ES-I3 (cell line): ENCODE measurements around the gene FSTL4.
"Not testable (repeated sequence)": the region's sequence is repeated elsewhere in the genome, so short reads cannot be mapped to it uniquely, and the experiment has no call there.

Source experiments
- H3K36me3 ChIP-seq: 2 replicates; pipeline ENCODE4 v1.6.1; 2013; ENCODE audit warnings: mild to moderate bottlenecking, low read length, control low read depth, moderate library complexity; ENCODE audit not compliant: insufficient read depth
- H3K4me1 ChIP-seq: 2 replicates; pipeline ENCODE4 v1.6.1; 2013; ENCODE audit warnings: mild to moderate bottlenecking, control low read depth, low read length; ENCODE audit not compliant: insufficient read depth
- H3K9ac ChIP-seq: 2 replicates; pipeline ENCODE4 v1.6.1; 2013; ENCODE audit warnings: low read depth, mild to moderate bottlenecking, low read length, moderate library complexity
- H3K9me3 ChIP-seq: 2 replicates; pipeline ENCODE4 v1.6.1; 2013; ENCODE audit warnings: mild to moderate bottlenecking, low read length, moderate library complexity; ENCODE audit not compliant: control insufficient read depth, insufficient read depth

The FSTL4 gene

GRCh38 chr5:133397348-133397747 lies 215.0 kb downstream of the FSTL4 start:
- Histone ChIP-seq H3K9ac (no peak overlapping the region), H3K36me3 (no peaks in the 10 kb centered on the region), H3K4me1 (peaks cover 5% of the 10 kb centered on the region), H3K9me3 (no peaks in the 10 kb centered on the region)

- no peaks in the 10 kb centered on the region for H3K9me3 ChIP-seq
- no peaks in the 10 kb centered on the region for H3K36me3 ChIP-seq
- H3K9ac ChIP-seq = no peak overlapping the region
- H3K4me1 ChIP-seq = peaks cover 5% of the 10 kb centered on the region
These were observed 215.5 kb downstream of the FSTL4 start for GRCh38 chr5:133396814-133397213.

GRCh38 chr5:133396187-133396741 lies 216.1 kb downstream of the FSTL4 start:
- H3K4me1 ChIP-seq = peaks cover 5% of the 10 kb centered on the region
- H3K9me3 ChIP-seq = no peaks in the 10 kb centered on the region
- no peak overlapping the region for H3K9ac ChIP-seq
- H3K36me3 ChIP-seq = no peaks in the 10 kb centered on the region

GRCh38 chr5:133395207-133395606 lies 217.1 kb downstream of the FSTL4 start:
- not testable (repeated sequence) for H3K36me3 ChIP-seq, H3K9ac ChIP-seq, H3K9me3 ChIP-seq, H3K4me1 ChIP-seq

GRCh38 chr5:133394477-133394817 lies 217.9 kb downstream of the FSTL4 start:
- not testable (repeated sequence) for H3K4me1 ChIP-seq, H3K9me3 ChIP-seq, H3K36me3 ChIP-seq, H3K9ac ChIP-seq

GRCh38 chr5:133393776-133394476 lies 218.4 kb downstream of the FSTL4 start:
- Histone ChIP-seq H3K4me1 (no peaks in the 10 kb centered on the region; the same call in 1 of the 2 replicates), H3K9ac (no peak overlapping the region)

GRCh38 chr5:133392448-133392847 lies 219.9 kb downstream of the FSTL4 start:
- H3K4me1 ChIP-seq = no peaks in the 10 kb centered on the region; the same call in 1 of the 2 replicates
- no peaks in the 10 kb centered on the region for H3K36me3 ChIP-seq
- H3K9ac ChIP-seq = no peak overlapping the region
- no peaks in the 10 kb centered on the region for H3K9me3 ChIP-seq

More at GRCh38 chr5:133393776-133394476, 218.4 kb downstream of the FSTL4 start:
- H3K36me3 ChIP-seq = no peaks in the 10 kb centered on the region
- H3K9me3 ChIP-seq = no peaks in the 10 kb centered on the region

DNA sequence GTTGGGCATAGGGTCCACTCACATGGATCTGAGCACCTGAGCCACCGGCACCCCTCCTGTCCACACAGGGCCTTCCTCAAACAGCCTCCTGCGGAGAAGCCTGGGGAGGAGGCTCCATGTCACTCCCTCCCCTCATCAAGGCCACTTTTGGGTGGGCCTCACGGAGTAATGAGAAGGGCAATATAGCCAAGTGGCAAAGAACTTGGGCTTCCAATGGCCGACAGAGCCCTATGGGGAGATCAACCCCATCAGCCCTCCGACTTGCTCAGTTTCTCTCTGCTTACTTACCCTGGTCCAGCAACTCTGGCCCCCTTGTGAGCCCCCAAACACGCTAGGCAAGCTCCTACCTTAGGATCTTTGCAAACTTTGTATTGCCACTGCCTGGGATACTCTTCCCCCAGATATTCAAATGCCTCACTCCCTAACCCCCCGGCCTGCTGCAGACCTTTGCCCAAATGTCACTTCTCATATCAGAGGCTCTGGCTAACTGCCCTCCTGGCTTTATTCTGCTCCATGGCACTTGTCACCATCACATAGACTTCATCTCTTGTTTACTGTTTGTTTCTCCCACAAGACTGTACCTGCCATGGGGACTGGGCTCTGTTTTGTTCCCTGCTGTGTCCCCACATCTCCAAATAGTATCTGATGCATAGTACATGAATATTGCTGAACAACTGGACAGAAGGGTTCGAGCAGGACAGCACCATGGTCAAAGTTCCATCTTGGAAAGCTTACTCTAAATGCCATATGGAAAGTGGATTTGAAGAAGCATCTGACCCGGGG lies 220.8 kb downstream of the FSTL4 start:
- no peak overlapping the region for H3K9ac ChIP-seq
- H3K9me3 ChIP-seq = no peaks in the 10 kb centered on the region
- H3K4me1 ChIP-seq = no peaks in the 10 kb centered on the region; the same call in 1 of the 2 replicates
- no peaks in the 10 kb centered on the region for H3K36me3 ChIP-seq

DNA sequence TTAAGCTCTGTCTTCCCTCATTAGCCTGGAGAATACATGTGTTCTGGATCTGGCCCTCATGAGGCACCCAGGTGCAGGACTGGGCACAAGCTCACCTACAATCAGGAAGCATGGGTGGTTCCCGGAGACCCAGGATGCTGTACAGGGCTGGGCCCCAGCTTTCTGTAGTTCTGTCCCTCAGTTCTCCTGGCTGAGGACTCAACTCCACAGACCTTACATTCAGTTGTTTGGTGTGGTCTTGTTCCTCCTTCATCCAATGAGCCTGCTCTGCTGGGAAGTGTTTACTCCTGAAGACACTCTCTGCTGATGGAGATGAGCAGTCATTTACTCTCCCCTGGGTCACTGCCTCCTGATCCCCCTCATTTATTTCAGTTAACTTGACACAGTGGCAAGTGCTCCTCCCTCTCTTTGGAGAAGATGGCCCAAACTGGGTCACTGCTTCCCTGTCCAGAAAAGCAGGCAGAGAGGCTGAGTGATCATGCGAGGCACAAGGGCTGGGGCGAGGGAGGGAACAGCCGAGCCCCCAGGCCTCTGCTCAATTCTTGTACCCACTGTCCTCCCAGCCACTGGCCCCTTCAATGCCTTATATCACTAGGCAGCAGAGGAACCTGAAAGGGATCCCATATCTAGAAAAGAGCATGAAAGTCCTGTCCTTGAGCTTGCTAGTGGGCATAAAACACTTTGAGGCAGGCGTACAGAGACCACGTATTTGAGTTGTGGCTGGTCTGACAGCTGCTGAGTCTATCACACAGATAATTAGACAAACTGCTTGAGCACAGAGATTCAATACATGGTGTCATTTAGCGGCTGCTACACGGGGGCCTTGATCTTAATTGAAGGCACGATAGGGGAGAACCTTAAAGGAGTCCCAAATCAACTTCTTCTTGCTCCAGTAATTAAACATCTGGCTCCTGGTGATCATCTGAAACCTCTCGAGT lies 221.7 kb downstream of the FSTL4 start:
- no peaks in the 10 kb centered on the region for H3K9me3 ChIP-seq
- H3K36me3 ChIP-seq = no peaks in the 10 kb centered on the region
- no peak overlapping the region for H3K9ac ChIP-seq
- H3K4me1 ChIP-seq = no peaks in the 10 kb centered on the region

DNA sequence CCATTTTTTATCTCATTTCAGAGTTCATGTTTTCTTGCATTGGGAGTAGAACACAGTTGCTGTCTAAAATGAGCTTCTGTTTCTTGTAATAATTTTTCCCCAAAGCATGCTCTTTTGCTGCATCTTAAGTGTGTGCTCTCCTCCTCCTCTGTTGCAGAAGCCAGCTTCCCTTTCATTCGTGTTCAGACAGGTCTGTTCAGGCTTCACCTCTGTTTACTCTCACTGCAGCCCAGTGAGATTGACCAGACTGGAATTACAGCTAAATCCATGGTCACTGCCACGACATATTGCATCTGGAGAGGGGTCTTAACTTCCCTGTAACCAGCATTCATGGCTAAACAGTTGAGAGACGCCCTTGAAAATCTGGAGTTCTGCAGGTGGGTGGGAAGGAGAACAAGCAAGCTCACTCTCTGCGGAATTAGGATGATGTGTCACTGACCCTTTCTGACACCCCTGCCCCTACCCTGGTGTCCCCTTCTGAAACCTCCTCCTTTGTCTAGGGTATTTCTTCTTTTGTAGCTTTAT lies 223.2 kb downstream of the FSTL4 start:
- no peaks in the 10 kb centered on the region for H3K36me3 ChIP-seq

GRCh38 chr5:133387621-133388020 lies 224.7 kb downstream of the FSTL4 start:
- Histone ChIP-seq H3K4me1 (peaks cover 5% of the 10 kb centered on the region; the same call in 1 of the 2 replicates), H3K9ac (no peak overlapping the region), H3K9me3 (no peaks in the 10 kb centered on the region), H3K36me3 (no peaks in the 10 kb centered on the region)

More for the DNA sequence above, 223.2 kb downstream of the FSTL4 start:
- Histone ChIP-seq H3K9me3 (no peaks in the 10 kb centered on the region), H3K9ac (no peak overlapping the region), H3K4me1 (no peaks in the 10 kb centered on the region)

DNA sequence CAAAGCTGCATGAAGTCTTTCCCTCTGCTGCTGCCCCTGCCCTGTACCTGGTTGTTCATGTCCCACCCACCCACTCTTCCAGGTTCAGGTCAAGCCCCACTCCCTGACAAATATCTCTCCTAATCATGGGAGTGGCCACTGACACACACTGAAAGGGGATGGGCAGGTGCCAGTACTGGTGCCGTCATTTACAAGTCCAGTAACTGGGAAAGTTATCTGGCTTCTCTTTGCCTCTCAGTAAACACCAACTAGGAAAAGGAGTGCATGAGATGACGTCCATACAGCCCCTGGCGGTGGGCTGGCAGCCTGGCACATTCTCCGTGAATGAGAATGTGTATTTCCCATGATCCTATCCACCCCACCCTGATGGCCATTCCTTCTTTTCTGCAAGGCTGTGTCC lies 225.2 kb downstream of the FSTL4 start:
- H3K4me1 ChIP-seq = peaks cover 5% of the 10 kb centered on the region; the same call in 1 of the 2 replicates
- H3K36me3 ChIP-seq = no peaks in the 10 kb centered on the region
- H3K9ac ChIP-seq = no peak overlapping the region
- H3K9me3 ChIP-seq = no peaks in the 10 kb centered on the region

- Histone ChIP-seq H3K36me3 (no peaks in the 10 kb centered on the region), H3K4me1 (peaks cover 5% of the 10 kb centered on the region; the same call in 1 of the 2 replicates)
These were observed 225.7 kb downstream of the FSTL4 start for GRCh38 chr5:133386662-133387061.

GRCh38 chr5:133385346-133385745 lies 227.0 kb downstream of the FSTL4 start:
- H3K4me1 ChIP-seq = peaks cover 5% of the 10 kb centered on the region; the same call in 1 of the 2 replicates
- no peaks in the 10 kb centered on the region for H3K9me3 ChIP-seq
- H3K9ac ChIP-seq = no peak overlapping the region
- no peaks in the 10 kb centered on the region for H3K36me3 ChIP-seq

More at GRCh38 chr5:133386662-133387061, 225.7 kb downstream of the FSTL4 start:
- Histone ChIP-seq H3K9me3 (no peaks in the 10 kb centered on the region), H3K9ac (no peak overlapping the region)
